Ishikawa (cell line): ENCODE data around the gene ELMO1.

ENCODE experiments used
- CEBPB ChIP-seq: IDR thresholded peaks from 2 replicates; pipeline ENCODE4 v1.6.1; 2012
- CREB1 ChIP-seq: IDR thresholded peaks from 2 replicates; pipeline ENCODE4 v1.6.1; 2012; ENCODE audit warnings: low read depth
- EGR1 ChIP-seq: IDR thresholded peaks from 2 replicates; pipeline ENCODE4 v1.6.1; 2012
- EP300 ChIP-seq: IDR thresholded peaks from 2 replicates; pipeline ENCODE4 v1.6.1; 2012; ENCODE audit warnings: borderline replicate concordance
- FOXM1 ChIP-seq: IDR thresholded peaks from 2 replicates; pipeline ENCODE4 v1.6.1; 2012; ENCODE audit warnings: low read depth, borderline replicate concordance
- MAX ChIP-seq: IDR thresholded peaks from 2 replicates; pipeline ENCODE4 v1.6.1; 2012
- NFIC ChIP-seq: IDR thresholded peaks from 2 replicates; pipeline ENCODE4 v1.6.1; 2012
- RAD21 ChIP-seq: IDR thresholded peaks from 2 replicates; pipeline ENCODE4 v1.6.1; 2012; ENCODE audit warnings: low read depth
- REST ChIP-seq: IDR thresholded peaks from 2 replicates; pipeline ENCODE4 v1.6.1; 2012; ENCODE audit warnings: low read depth, mild to moderate bottlenecking
- TAF1 ChIP-seq: IDR thresholded peaks from 2 replicates; pipeline ENCODE4 v1.6.1; 2012; ENCODE audit warnings: low read depth, mild to moderate bottlenecking
- TCF12 ChIP-seq: IDR thresholded peaks from 2 replicates; pipeline ENCODE4 v1.6.1; 2012; ENCODE audit warnings: low read depth
- TEAD4 ChIP-seq: IDR thresholded peaks from 2 replicates; pipeline ENCODE4 v1.6.1; 2012
- USF1 ChIP-seq: IDR thresholded peaks from 2 replicates; pipeline ENCODE4 v1.6.1; 2012
- YY1 ChIP-seq: IDR thresholded peaks from 2 replicates; pipeline ENCODE4 v1.6.1; 2012; ENCODE audit warnings: low read depth
- ZBTB7A ChIP-seq: IDR thresholded peaks from 2 replicates; pipeline ENCODE4 v1.6.1; 2012; ENCODE audit warnings: low read depth

ELMO1 gene

GRCh38 chr7:37191797-37192196 lies 256.9 kb downstream of the ELMO1 start:
- TF ChIP-seq RAD21 = no peak
- TF ChIP-seq TEAD4 = no peak
- no peak for TF ChIP-seq NFIC
- TF ChIP-seq USF1 = no peak
- TF ChIP-seq ZBTB7A = no peak
- TF ChIP-seq EGR1 = no peak
- no peak for TF ChIP-seq FOXM1
- TF ChIP-seq TCF12 = no peak
- TF ChIP-seq REST = no peak
- TF ChIP-seq CEBPB = no peak
- no peak for TF ChIP-seq YY1
- no peak for TF ChIP-seq TAF1
- no peak for TF ChIP-seq EP300
- no peak for TF ChIP-seq MAX
- TF ChIP-seq CREB1 = no peak

GRCh38 chr7:37187179-37187578 lies 261.5 kb downstream of the ELMO1 start:
- TF ChIP-seq RAD21 = no peak
- no peak for TF ChIP-seq FOXM1
- TF ChIP-seq TAF1 = no peak
- no peak for TF ChIP-seq NFIC
- no peak for TF ChIP-seq CREB1
- no peak for TF ChIP-seq TEAD4

GRCh38 chr7:37186753-37187152 lies 261.9 kb downstream of the ELMO1 start:
- TF ChIP-seq TAF1 = no peak
- no peak for TF ChIP-seq REST
- no peak for TF ChIP-seq YY1
- no peak for TF ChIP-seq USF1
- no peak for TF ChIP-seq CREB1
- no peak for TF ChIP-seq NFIC
- no peak for TF ChIP-seq EP300
- TF ChIP-seq ZBTB7A = no peak
- TF ChIP-seq TEAD4 = no peak
- TF ChIP-seq MAX = no peak
- TF ChIP-seq EGR1 = no peak
- no peak for TF ChIP-seq RAD21
- no peak for TF ChIP-seq CEBPB
- TF ChIP-seq FOXM1 = no peak
- TF ChIP-seq TCF12 = no peak

GRCh38 chr7:37181550-37181932 lies 267.1 kb downstream of the ELMO1 start:
- TF ChIP-seq NFIC (no peak), CEBPB (no peak), RAD21 (no peak), REST (no peak), EGR1 (no peak), YY1 (no peak), TCF12 (no peak), FOXM1 (no peak), ZBTB7A (no peak), MAX (no peak), CREB1 (no peak), TEAD4 (no peak), TAF1 (no peak), USF1 (no peak), EP300 (no peak)
